HCT116 (cell line): ENCODE data around the gene PLXDC1. TPM values are rescaled to one million over a fixed set of nuclear protein-coding genes. Genes with fewer than 3 reads are reported as not detected.

Experiments
- ATAC-seq: fragments of 200-7000 bp; cut with Tn5 transposase; 2 replicates; pipeline ENCODE4 v1.9.1; 2020; ENCODE audit warnings: mild to moderate bottlenecking, moderate library complexity
- BruUV-seq: library from RNA; stranded (reverse); fragments of 400-500 nt; replicated peaks from 2 replicates; lab custom pipeline; 2021; lab: Mats Ljungman, UMichigan
- CTCF ChIA-PET: fragments of 300-600 bp; sonication (Branson Sonifier 250); formaldehyde crosslinking; loops from one replicate; lab custom pipeline; 2021; ENCODE audit warnings: antibody characterized with exemption; lab: Charles Lee
- POLR2A ChIA-PET: fragments of 300-600, 350-600 bp; sonication (Branson Sonifier 250); formaldehyde crosslinking; loops from one replicate; lab custom pipeline; 2021; ENCODE audit warnings: antibody characterized with exemption; lab: Charles Lee
- RAD21 ChIA-PET, 2 experiments: fragments of 300-600 bp; sonication (Branson Sonifier 250); formaldehyde crosslinking; loops; one replicate each; lab custom pipeline; 2023; ENCODE audit warnings: low total read pairs in 2 of 2; ENCODE audit not compliant: uncharacterized antibody in 2 of 2, unreplicated experiment in 2 of 2, low non-redundant PET in 1 of 2; lab: Charles Lee
- DNase-seq: peaks from one replicate; pipeline ENCODE4 v3.0.0-alpha.2; 2010; ENCODE audit warnings: low read depth, low spot score
- H2AFZ ChIP-seq: fragments of 200-600 bp; shearing (Covaris generic), sonication (generic); 2 replicates; pipeline ENCODE4 v1.6.1; 2017; ENCODE audit warnings: low read depth, mixed run types, mixed read lengths, antibody characterized with exemption, low read length; ENCODE audit not compliant: poor library complexity, severe bottlenecking
- H3K27ac ChIP-seq: 2 replicates; pipeline ENCODE4 v1.5.1; 2012; ENCODE audit warnings: low read depth, low read length
- H3K27me3 ChIP-seq: fragments of 200-600 bp; sonication (generic); 2 replicates; pipeline ENCODE4 v1.6.1; 2016; ENCODE audit warnings: mixed run types, low read length, mixed read lengths; ENCODE audit not compliant: insufficient read depth
- H3K36me3 ChIP-seq, 2 experiments: fragments of 200-500 bp in 1 of 2; fragments of 200-600 bp in 1 of 2; sonication (Bioruptor generic) in 1 of 2; sonication (generic) in 1 of 2; 2 replicates each; pipeline versions ENCODE4 v1.5.1 to v1.6.1; 2014 to 2016; ENCODE audit warnings: low read length in 2 of 2, inconsistent platforms in 1 of 2, mixed read lengths in 1 of 2, mixed run types in 1 of 2; ENCODE audit not compliant: insufficient read depth in 2 of 2, control insufficient read depth in 1 of 2
- H3K4me1 ChIP-seq, 2 experiments: fragments of 200-600 bp in 1 of 2; sonication (generic) in 1 of 2; 2 replicates each; pipeline versions ENCODE4 v1.5.1 to v1.6.1; 2012 to 2017; ENCODE audit warnings: low read length in 2 of 2, inconsistent platforms in 1 of 2, mild to moderate bottlenecking in 1 of 2, mixed read lengths in 1 of 2, mixed run types in 1 of 2, moderate library complexity in 1 of 2; ENCODE audit not compliant: insufficient read depth in 2 of 2, control insufficient read depth in 1 of 2
- H3K4me2 ChIP-seq: fragments of 200-600 bp; sonication (generic); 2 replicates; pipeline ENCODE4 v1.6.1; 2017; ENCODE audit warnings: mixed run types, low read length, mixed read lengths
- H3K4me3 ChIP-seq, 2 experiments: fragments of 200-600 bp in 1 of 2; sonication (generic) in 1 of 2; replicated peaks in 1 of 2; 2 replicates each; pipeline ENCODE4 v1.5.1; 2011 to 2016; ENCODE audit warnings: low read length in 2 of 2, control low read depth in 1 of 2, low read depth in 1 of 2, mild to moderate bottlenecking in 1 of 2, mixed read lengths in 1 of 2, mixed run types in 1 of 2
- H3K79me2 ChIP-seq: fragments of 200-600 bp; sonication (generic); 2 replicates; pipeline ENCODE4 v1.6.1; 2017; ENCODE audit warnings: mild to moderate bottlenecking, mixed run types, low read length, moderate library complexity, mixed read lengths; ENCODE audit not compliant: insufficient read depth
- H3K9ac ChIP-seq: fragments of 200-600 bp; sonication (generic); 2 replicates; pipeline ENCODE4 v1.6.1; 2016; ENCODE audit warnings: low read length, mixed read lengths
- H3K9me2 ChIP-seq: fragments of 200-600 bp; sonication (generic), shearing (Covaris generic); 2 replicates; pipeline ENCODE4 v1.6.1; 2017; ENCODE audit warnings: mixed run types, mild to moderate bottlenecking, moderate library complexity; ENCODE audit not compliant: insufficient read depth
- H3K9me3 ChIP-seq, 2 experiments: fragments of 200-500 bp in 1 of 2; fragments of 200-600 bp in 1 of 2; sonication (Bioruptor generic) in 1 of 2; sonication (generic) in 1 of 2; 2 replicates each; pipeline ENCODE4 v1.6.1; 2014 to 2017; ENCODE audit warnings: low read length in 2 of 2, mixed read lengths in 2 of 2, inconsistent platforms in 1 of 2, low read depth in 1 of 2, mild to moderate bottlenecking in 1 of 2, mixed run types in 1 of 2, moderate library complexity in 1 of 2; ENCODE audit not compliant: control insufficient read depth in 1 of 2, insufficient read depth in 1 of 2
- H4K20me1 ChIP-seq: fragments of 200-600 bp; sonication (generic), shearing (Covaris generic); 2 replicates; pipeline ENCODE4 v1.6.1; 2017; ENCODE audit warnings: mixed run types, mild to moderate bottlenecking, moderate library complexity; ENCODE audit not compliant: insufficient read depth
- CBX3 ChIP-seq: IDR thresholded peaks from 2 replicates; pipeline ENCODE4 v1.6.1; 2012; ENCODE audit warnings: low read depth
- EGR1 ChIP-seq: IDR thresholded peaks from 2 replicates; pipeline ENCODE4 v1.6.1; 2012; ENCODE audit warnings: low read depth
- ELF1 ChIP-seq: IDR thresholded peaks from 2 replicates; pipeline ENCODE4 v1.6.1; 2012; ENCODE audit warnings: low read depth, borderline replicate concordance
- POLR2AphosphoS5 ChIP-seq: IDR thresholded peaks from 2 replicates; pipeline ENCODE4 v1.6.1; 2011; ENCODE audit warnings: mild to moderate bottlenecking, low read depth, low read length, moderate library complexity
- RAD21 ChIP-seq: IDR thresholded peaks from 2 replicates; pipeline ENCODE4 v1.6.1; 2012; ENCODE audit warnings: low read depth, mild to moderate bottlenecking
- SIN3A ChIP-seq: IDR thresholded peaks from 2 replicates; pipeline ENCODE4 v1.6.1; 2012; ENCODE audit warnings: low read depth
- TCF7L2 ChIP-seq: IDR thresholded peaks from 2 replicates; pipeline ENCODE4 v1.7.0; 2011; ENCODE audit warnings: borderline replicate concordance, inconsistent platforms; ENCODE audit not compliant: insufficient read depth, insufficient read length; ENCODE audit errors: extremely low read depth
- ZNF274 ChIP-seq: fragments of 200-500 bp; sonication (Bioruptor generic); IDR thresholded peaks from 2 replicates; pipeline ENCODE4 v1.6.1; 2014; ENCODE audit warnings: mild to moderate bottlenecking, low read depth, low read length, inconsistent platforms
- intact Hi-C: fragments of 100-400 bp; cut with micrococcal nuclease; formaldehyde crosslinking; loops from 2 replicates; pipeline ENCODE4 v1.10.0; 2022
- total RNA-seq: library from RNA; stranded (reverse); gene quantifications from one replicate; pipeline ENCODE4 v1.2.1, GENCODE V29; 2021; ENCODE audit not compliant: unreplicated experiment
- TF ChIP-seq, protein P1 (sequence below): IDR thresholded peaks from 2 replicates; pipeline ENCODE4 v1.6.1; 2011; ENCODE audit warnings: mild to moderate bottlenecking, low read length, moderate library complexity; ENCODE audit not compliant: insufficient replicate concordance; ENCODE audit errors: extremely low read depth
- TF ChIP-seq, protein P2 (sequence below): IDR thresholded peaks from 2 replicates; pipeline ENCODE4 v1.6.1; 2012; ENCODE audit warnings: low read depth

The PLXDC1 gene
- total RNA-seq, 1 experiment from 2014 or later: 1.8 TPM

DNA sequence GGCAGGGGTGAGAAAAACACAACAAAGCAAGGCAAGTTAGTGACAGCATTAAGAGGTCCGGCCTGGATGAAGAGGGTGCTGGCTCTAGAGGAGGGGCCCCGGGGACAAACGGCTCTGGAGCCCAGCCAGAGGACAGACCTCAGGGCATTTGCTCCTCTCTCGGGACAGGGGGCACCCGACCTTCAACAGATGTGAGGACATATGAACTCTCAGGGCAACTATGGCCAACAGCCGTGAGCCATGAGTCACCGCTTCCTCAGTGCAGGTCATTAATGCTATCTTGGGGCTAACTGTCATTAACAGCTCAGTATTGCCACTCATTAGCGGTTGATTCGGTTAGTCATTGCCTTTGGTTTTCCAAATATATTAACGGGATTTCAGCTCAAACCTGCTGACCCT lies 24.3 kb upstream of the PLXDC1 start:
- ChIA-PET RAD21 (interaction anchor here in 1 of 2 experiments (1.3 kb wide), 1 partner anchor 23 kb away, joined by 3 read pairs; no protein-coding TSS in a partner anchor), CTCF (interaction anchor here (1.1 to 3.4 kb wide), 10 partner anchors 8 to 243 kb away, joined by 3 to 62 read pairs (median 6); partner anchors contain the start of genes ARL5C and RPL19), POLR2A (no interaction called here)
- no peak overlapping the region for H3K4me2 ChIP-seq
- H3K27me3 ChIP-seq: no peaks in the 10 kb centered on the region
- no peaks in the 10 kb centered on the region for H4K20me1 ChIP-seq
- no peaks in the 10 kb centered on the region for H3K9me3 ChIP-seq
- peaks cover 5 to 27% of the 10 kb centered on the region in 2 experiments; a peak in 3 of 4 replicates for H3K4me1 ChIP-seq
- DNase-seq (no peak), ATAC-seq (no peak)
- no peaks in the 10 kb centered on the region for H3K79me2 ChIP-seq
- H3K36me3 ChIP-seq: peaks cover 3 to 5% of the 10 kb centered on the region in 2 experiments; a peak in 2 of 4 replicates
- H3K27ac ChIP-seq: no peak overlapping the region
- no peak overlapping the region for H3K9ac ChIP-seq
- BruUV-seq: no TSS peak
- intact Hi-C loops: no loop called here
- no peaks in the 10 kb centered on the region for H3K9me2 ChIP-seq
- no peak overlapping the region for H2AFZ ChIP-seq
- no peak overlapping the region for H3K4me3 ChIP-seq
- no peak for TF ChIP-seq POLR2AphosphoS5
- no peak for TF ChIP-seq SIN3A
- no peak for TF ChIP-seq CBX3
- no peak for TF ChIP-seq ELF1
- TF ChIP-seq, protein P1, sequence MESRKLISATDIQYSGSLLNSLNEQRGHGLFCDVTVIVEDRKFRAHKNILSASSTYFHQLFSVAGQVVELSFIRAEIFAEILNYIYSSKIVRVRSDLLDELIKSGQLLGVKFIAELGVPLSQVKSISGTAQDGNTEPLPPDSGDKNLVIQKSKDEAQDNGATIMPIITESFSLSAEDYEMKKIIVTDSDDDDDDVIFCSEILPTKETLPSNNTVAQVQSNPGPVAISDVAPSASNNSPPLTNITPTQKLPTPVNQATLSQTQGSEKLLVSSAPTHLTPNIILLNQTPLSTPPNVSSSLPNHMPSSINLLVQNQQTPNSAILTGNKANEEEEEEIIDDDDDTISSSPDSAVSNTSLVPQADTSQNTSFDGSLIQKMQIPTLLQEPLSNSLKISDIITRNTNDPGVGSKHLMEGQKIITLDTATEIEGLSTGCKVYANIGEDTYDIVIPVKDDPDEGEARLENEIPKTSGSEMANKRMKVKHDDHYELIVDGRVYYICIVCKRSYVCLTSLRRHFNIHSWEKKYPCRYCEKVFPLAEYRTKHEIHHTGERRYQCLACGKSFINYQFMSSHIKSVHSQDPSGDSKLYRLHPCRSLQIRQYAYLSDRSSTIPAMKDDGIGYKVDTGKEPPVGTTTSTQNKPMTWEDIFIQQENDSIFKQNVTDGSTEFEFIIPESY: no peak
- TF ChIP-seq ZNF274: no peak
- no peak for TF ChIP-seq TCF7L2
- TF ChIP-seq, protein P2, sequence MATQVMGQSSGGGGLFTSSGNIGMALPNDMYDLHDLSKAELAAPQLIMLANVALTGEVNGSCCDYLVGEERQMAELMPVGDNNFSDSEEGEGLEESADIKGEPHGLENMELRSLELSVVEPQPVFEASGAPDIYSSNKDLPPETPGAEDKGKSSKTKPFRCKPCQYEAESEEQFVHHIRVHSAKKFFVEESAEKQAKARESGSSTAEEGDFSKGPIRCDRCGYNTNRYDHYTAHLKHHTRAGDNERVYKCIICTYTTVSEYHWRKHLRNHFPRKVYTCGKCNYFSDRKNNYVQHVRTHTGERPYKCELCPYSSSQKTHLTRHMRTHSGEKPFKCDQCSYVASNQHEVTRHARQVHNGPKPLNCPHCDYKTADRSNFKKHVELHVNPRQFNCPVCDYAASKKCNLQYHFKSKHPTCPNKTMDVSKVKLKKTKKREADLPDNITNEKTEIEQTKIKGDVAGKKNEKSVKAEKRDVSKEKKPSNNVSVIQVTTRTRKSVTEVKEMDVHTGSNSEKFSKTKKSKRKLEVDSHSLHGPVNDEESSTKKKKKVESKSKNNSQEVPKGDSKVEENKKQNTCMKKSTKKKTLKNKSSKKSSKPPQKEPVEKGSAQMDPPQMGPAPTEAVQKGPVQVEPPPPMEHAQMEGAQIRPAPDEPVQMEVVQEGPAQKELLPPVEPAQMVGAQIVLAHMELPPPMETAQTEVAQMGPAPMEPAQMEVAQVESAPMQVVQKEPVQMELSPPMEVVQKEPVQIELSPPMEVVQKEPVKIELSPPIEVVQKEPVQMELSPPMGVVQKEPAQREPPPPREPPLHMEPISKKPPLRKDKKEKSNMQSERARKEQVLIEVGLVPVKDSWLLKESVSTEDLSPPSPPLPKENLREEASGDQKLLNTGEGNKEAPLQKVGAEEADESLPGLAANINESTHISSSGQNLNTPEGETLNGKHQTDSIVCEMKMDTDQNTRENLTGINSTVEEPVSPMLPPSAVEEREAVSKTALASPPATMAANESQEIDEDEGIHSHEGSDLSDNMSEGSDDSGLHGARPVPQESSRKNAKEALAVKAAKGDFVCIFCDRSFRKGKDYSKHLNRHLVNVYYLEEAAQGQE: no peak
- TF ChIP-seq EGR1: no peak
- no peak for TF ChIP-seq RAD21
